HG03095 (cell line): ENCODE results near the gene HAO1.
"Not testable (repeated sequence)": the region's sequence is repeated elsewhere in the genome, so short reads cannot be mapped to it uniquely, and the experiment has no call there.

Experiments
- ATAC-seq: cut with Tn5 transposase; IDR thresholded peaks from one replicate; pipeline ENCODE4 v1.9.1; 2021; ENCODE audit warnings: moderate library complexity; ENCODE audit not compliant: unreplicated experiment

Gene HAO1

GRCh38 chr20:7940341-7940740, at the start of gene HAO1:
Gene HAO1 (minus strand): TSS chr20:7940458. CDS start chr20:7940422, 36 bp downstream.
- no peak for ATAC-seq

GRCh38 chr20:7989379-7989778, 49.1 kb upstream of the HAO1 start:
- ATAC-seq, result no peak

DNA sequence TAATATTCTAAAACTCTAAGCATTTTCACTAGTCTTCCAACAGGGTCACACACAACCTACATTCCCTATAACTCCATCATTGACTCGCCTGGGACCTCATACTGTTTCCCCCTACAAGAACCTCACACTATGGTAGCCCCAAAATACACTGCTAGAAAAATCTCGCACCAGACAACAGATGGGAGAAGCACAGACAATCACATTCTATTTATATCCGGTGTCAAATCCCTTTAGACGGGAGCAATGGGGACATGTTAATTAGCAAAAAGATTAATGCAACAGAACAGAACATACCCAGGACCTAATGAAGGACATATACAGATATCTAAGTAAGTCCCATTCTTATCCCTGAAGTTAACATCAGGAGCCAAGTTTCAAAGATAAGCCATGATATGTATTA, 45.7 kb upstream of the HAO1 start:
- ATAC-seq, result no peak

- ATAC-seq, result no peak
Measured at GRCh38 chr20:7984192-7984591, 43.9 kb upstream of the HAO1 start.

- ATAC-seq, result no peak
Measured at GRCh38 chr20:7981374-7981773, 41.1 kb upstream of the HAO1 start.

GRCh38 chr20:7980332-7981046, 40.2 kb upstream of the HAO1 start:
- peak; percentile 57 for ATAC-seq

DNA sequence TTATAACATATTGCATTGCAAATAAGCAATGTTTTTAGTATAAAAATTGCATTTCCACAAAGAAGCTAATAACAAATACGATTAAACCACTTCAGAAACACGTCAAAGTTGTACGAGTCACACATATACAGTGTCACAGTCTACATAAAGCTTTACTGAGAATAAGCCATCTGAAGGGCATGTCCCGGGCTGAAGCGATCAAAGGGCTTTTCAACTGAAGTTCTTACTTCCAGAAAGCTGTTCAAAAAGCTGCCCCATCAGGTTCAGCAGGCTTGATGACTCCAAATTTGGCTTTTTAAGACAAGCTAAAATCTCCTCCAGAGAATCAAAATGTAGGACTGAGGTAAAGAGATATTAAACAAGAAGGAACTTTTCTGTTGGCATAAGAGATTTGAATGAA, 37.5 kb upstream of the HAO1 start:
- ATAC-seq, result no peak

DNA sequence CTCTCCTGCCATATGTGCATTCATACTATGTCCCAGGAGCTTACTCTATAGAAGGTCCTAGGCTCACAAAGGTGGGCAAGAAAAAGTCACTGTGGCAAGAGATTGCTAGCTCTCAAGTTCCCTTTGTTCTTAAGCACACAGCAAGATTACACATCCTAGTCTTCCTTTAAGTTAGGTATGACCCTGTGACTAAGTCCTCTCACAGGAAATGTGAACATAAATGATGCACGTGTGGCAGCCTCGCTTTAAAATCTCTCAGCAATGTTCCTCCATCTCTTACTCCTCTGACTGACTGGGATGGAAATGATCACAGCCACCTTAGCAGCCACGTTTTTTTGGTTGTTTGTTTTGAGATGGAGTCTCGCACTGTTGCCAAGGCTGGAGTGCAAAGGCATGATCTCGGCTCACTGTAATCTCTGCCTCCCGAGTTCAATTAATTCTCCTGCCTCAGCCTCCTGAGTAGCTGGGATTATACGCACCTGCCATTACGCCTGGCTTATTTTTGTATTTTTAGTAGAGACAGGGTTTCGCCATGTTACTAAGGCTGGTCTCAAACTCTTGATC, 35.7 kb upstream of the HAO1 start:
- no peak for ATAC-seq

GRCh38 chr20:7974785-7975435, 34.7 kb upstream of the HAO1 start:
- ATAC-seq, result no peak

- no peak for ATAC-seq
Measured at GRCh38 chr20:7971536-7972280, 31.4 kb upstream of the HAO1 start.

GRCh38 chr20:7967199-7967844, 27.1 kb upstream of the HAO1 start:
- no peak for ATAC-seq

GRCh38 chr20:7966176-7966575, 25.9 kb upstream of the HAO1 start:
- ATAC-seq, result no peak

GRCh38 chr20:7959484-7959883, 19.2 kb upstream of the HAO1 start:
- ATAC-seq, result no peak

- ATAC-seq, result not testable (repeated sequence)
Measured at GRCh38 chr20:7956561-7956960, 16.3 kb upstream of the HAO1 start.

DNA sequence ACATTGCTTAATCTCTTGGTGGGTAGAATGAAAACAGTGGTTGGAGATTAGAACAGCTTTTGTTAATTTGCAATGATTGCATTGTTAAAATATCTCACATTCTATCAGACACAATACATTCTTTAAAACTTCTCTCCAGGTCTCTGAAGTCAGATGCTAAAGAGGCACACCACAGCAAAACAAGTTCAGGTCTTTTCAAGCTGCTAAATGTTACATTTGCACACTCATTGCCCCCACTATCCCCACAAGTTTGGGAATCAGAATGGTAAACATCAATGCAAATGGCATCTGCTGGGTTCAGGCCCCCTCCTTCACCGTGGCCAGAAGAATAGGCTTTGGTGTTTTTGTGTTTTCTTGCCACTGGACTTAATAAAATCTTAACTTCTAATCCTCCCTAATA, 10.1 kb upstream of the HAO1 start:
- no peak for ATAC-seq

GRCh38 chr20:7943891-7944290, 3.6 kb upstream of the HAO1 start:
- ATAC-seq, result no peak

- ATAC-seq, result no peak
Measured at GRCh38 chr20:7939663-7940062, 595 bp downstream of the HAO1 start.

DNA sequence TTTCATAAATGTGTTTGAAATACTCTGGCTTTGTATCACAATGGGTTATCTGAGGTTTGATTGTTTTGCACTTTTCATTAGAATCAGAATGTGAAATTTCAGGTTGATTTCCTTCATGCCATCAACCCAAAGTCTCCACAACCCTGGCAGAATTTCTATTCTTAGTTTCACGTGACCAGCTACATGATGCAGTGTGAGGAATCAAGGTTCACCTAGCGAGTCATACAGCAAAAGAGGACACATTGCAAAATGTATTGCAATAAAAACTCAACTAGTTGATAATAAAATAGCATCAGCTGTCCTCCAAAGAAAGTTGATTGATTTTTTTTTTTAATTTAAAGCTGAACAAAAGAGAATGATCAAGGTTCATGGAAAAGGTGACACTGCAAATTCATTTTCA, 2.2 kb downstream of the HAO1 start:
- no peak for ATAC-seq

- no peak for ATAC-seq
Measured at GRCh38 chr20:7937328-7937727, 2.9 kb downstream of the HAO1 start.

- peak; percentile 52 for ATAC-seq
Measured at GRCh38 chr20:7935027-7935551, 5.2 kb downstream of the HAO1 start.

- no peak for ATAC-seq
Measured at GRCh38 chr20:7933346-7933745, 6.9 kb downstream of the HAO1 start.
